OCI-LY7 (cell line): ENCODE data around the gene DMAC2. TPM values are rescaled to one million over a fixed set of nuclear protein-coding genes. Genes with fewer than 3 reads are reported as not detected.

Experiments
- BruUV-seq: library from RNA; stranded (reverse); fragments of 400-500 nt; replicated peaks from 2 replicates; lab custom pipeline; 2021; lab: Mats Ljungman, UMichigan
- CTCF ChIA-PET: fragments of 300-600 bp; sonication (Branson Sonifier 250); formaldehyde crosslinking; loops from one replicate; lab custom pipeline; 2022; ENCODE audit warnings: antibody characterized with exemption; ENCODE audit not compliant: unreplicated experiment; lab: Charles Lee
- POLR2A ChIA-PET: fragments of 300-600 bp; sonication (Branson Sonifier 250); formaldehyde crosslinking; loops from one replicate; lab custom pipeline; 2022; ENCODE audit warnings: antibody characterized with exemption; lab: Charles Lee
- DNase-seq: peaks from one replicate; pipeline ENCODE4 v3.0.0-alpha.2; 2015; ENCODE audit warnings: low spot score
- H2AFZ ChIP-seq: fragments of 200-600 bp; sonication (generic), shearing (Covaris generic); 2 replicates; pipeline ENCODE4 v1.6.1; 2014; ENCODE audit warnings: mild to moderate bottlenecking, antibody characterized with exemption, low read length, moderate library complexity
- H3K27ac ChIP-seq: fragments of 200-600 bp; sonication (generic); 2 replicates; pipeline ENCODE4 v1.5.1; 2014; ENCODE audit warnings: mixed run types, low read depth, mild to moderate bottlenecking, moderate library complexity, low read length, inconsistent platforms; ENCODE audit not compliant: poor library complexity, severe bottlenecking
- H3K36me3 ChIP-seq: fragments of 200-600 bp; sonication (generic); 2 replicates; pipeline ENCODE4 v1.6.1; 2014; ENCODE audit warnings: mild to moderate bottlenecking, antibody characterized with exemption, low read length, moderate library complexity, mixed read lengths; ENCODE audit not compliant: insufficient read depth
- H3K4me1 ChIP-seq: fragments of 200-600 bp; sonication (generic); 2 replicates; pipeline ENCODE4 v1.5.1; 2014; ENCODE audit warnings: mild to moderate bottlenecking, low read length; ENCODE audit not compliant: insufficient read depth, poor library complexity, severe bottlenecking
- H3K4me2 ChIP-seq: fragments of 200-600 bp; sonication (generic); 2 replicates; pipeline ENCODE4 v1.6.1; 2014; ENCODE audit warnings: mild to moderate bottlenecking, low read length
- H3K4me3 ChIP-seq: fragments of 200-600 bp; sonication (generic); 2 replicates; pipeline ENCODE4 v1.5.1; 2014; ENCODE audit warnings: mild to moderate bottlenecking, low read depth, low read length; ENCODE audit not compliant: poor library complexity, severe bottlenecking
- H3K79me2 ChIP-seq: fragments of 200-600 bp; sonication (generic); 2 replicates; pipeline ENCODE4 v1.6.1; 2016; ENCODE audit warnings: low read depth, mild to moderate bottlenecking, low read length, moderate library complexity, mixed read lengths; ENCODE audit not compliant: insufficient read depth
- H3K9me2 ChIP-seq: fragments of 200-600 bp; sonication (generic); 2 replicates; pipeline ENCODE4 v1.6.1; 2016; ENCODE audit warnings: mild to moderate bottlenecking, low read length, mixed read lengths; ENCODE audit not compliant: insufficient read depth
- H3K9me3 ChIP-seq: fragments of 200-600 bp; sonication (generic); 2 replicates; pipeline ENCODE4 v1.6.1; 2014; ENCODE audit warnings: mild to moderate bottlenecking, mixed run types, low read length, mixed read lengths
- H4K20me1 ChIP-seq: fragments of 200-600 bp; sonication (generic); 2 replicates; pipeline ENCODE4 v1.6.1; 2014; ENCODE audit warnings: mild to moderate bottlenecking, antibody characterized with exemption, low read length, moderate library complexity, mixed read lengths; ENCODE audit not compliant: insufficient read depth
- CTCF ChIP-seq: fragments of 200-600 bp; sonication (generic); conservative IDR thresholded peaks from 2 replicates; pipeline ENCODE4 v1.5.1; 2014; ENCODE audit warnings: mild to moderate bottlenecking, antibody characterized with exemption, low read length, moderate library complexity, mixed read lengths
- EZH2phosphoT487 ChIP-seq: fragments of 200-600 bp; sonication (generic); IDR thresholded peaks from 2 replicates; pipeline ENCODE4 v1.6.1; 2018; ENCODE audit warnings: low read depth, borderline replicate concordance, mild to moderate bottlenecking, mixed run types, antibody characterized with exemption, low read length, moderate library complexity, mixed read lengths
- intact Hi-C: fragments of 100-400 bp; cut with micrococcal nuclease; formaldehyde crosslinking; loops from one replicate; pipeline ENCODE4 v1.10.0; 2022; ENCODE audit not compliant: unreplicated experiment
- total RNA-seq, 2 experiments: library from RNA; depleted of rRNA in 1 of 2; stranded (reverse); fragments of >200 nt in 1 of 2; shearing (Covaris generic) in 1 of 2; gene quantifications; 2 replicates each; pipeline ENCODE4 v1.2.3, GENCODE V29; 2014 to 2022

Gene DMAC2
- total RNA-seq, 2 experiments from 2014 or later: 30.6 to 41.6 TPM

- CTCF ChIA-PET: interaction anchor here (0.6 kb wide), 1 partner anchor 1519 kb away, joined by 3 read pairs; no protein-coding TSS in a partner anchor
- H3K9me3 ChIP-seq: no peaks in the 10 kb centered on the region
- peak within 1 kb of the TSS; percentile 40; the same call in 1 of the 2 replicates for H2AFZ ChIP-seq
- H3K4me2 ChIP-seq: no peak within 1 kb of the TSS
- no peaks in the 10 kb centered on the region for H4K20me1 ChIP-seq
- H3K27ac ChIP-seq: no peak within 1 kb of the TSS
- H3K79me2 ChIP-seq: peaks cover 16% of the 10 kb centered on the region; the same call in 1 of the 2 replicates
- H3K4me3 ChIP-seq: no peak within 1 kb of the TSS
- H3K36me3 ChIP-seq: peaks cover 5% of the 10 kb centered on the region; the same call in 1 of the 2 replicates
- peaks cover 26% of the 10 kb centered on the region for H3K4me1 ChIP-seq
- intact Hi-C loops: loop anchor here (5.0 kb wide), 1 partner anchor 180 kb away; the partner anchor contains the start of gene HNRNPUL1
- POLR2A ChIA-PET: no interaction called here
- no TSS peak for BruUV-seq
- TF ChIP-seq CTCF (no peak), EZH2phosphoT487 (no peak)
- H3K9me2 ChIP-seq: no peaks in the 10 kb centered on the region
- DNase-seq: no peak
These were observed 3.0 kb upstream of the DMAC2 start, which contains the start of gene ERICH4 for GRCh38 chr19:41442473-41443355. Gene ERICH4, plus strand, starts transcription at chr19:41443156. Its CDS starts 14 bp downstream, at chr19:41443170.

DNA sequence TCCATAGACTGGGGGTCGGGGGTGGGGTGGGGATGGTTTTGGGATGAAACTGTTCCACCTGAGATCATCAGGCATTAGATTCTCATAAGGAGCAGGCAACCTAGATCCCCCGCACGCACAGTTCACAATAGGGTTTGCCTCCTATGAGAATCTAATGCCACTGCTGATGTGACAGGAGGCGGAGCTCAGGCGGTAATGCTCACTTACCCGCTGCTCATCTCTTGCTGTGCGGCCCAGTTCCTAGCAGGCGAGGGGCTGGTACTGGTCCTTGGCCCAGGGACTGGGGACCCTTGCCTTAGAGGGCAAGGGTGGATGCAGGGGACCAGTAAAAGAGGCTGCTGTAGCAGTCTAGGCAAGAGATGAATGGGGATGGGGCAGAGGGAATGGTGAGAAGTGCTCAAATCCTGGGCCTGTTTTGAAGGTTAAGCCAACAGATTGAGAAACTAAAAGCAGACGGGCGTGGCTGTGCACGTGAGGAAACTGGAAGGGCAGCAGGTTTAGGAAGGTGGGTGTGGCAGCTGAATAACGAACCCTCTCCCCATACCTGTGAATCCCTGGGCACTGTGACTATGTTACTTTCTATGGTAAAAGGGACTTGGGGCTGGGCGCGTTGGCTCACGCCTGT, 1.7 kb upstream of the DMAC2 start:
- H3K4me2 ChIP-seq: no peak overlapping the region
- H3K27ac ChIP-seq: no peak overlapping the region
- H2AFZ ChIP-seq: no peak overlapping the region
- peaks cover 16% of the 10 kb centered on the region; the same call in 1 of the 2 replicates for H3K79me2 ChIP-seq
- intact Hi-C loops: loop anchor here (5.0 kb wide), 1 partner anchor 179 kb away; the partner anchor contains the start of gene HNRNPUL1
- no TSS peak for BruUV-seq
- H3K4me3 ChIP-seq: no peak overlapping the region
- H4K20me1 ChIP-seq: no peaks in the 10 kb centered on the region
- TF ChIP-seq CTCF: no peak
- no peak for TF ChIP-seq EZH2phosphoT487
- no peaks in the 10 kb centered on the region for H3K9me3 ChIP-seq
- DNase-seq: no peak
- ChIA-PET POLR2A (no interaction called here), CTCF (no interaction called here)
- H3K36me3 ChIP-seq: peaks cover 12% of the 10 kb centered on the region
- H3K9me2 ChIP-seq: no peaks in the 10 kb centered on the region
- peaks cover 26% of the 10 kb centered on the region for H3K4me1 ChIP-seq
